Adipose tissue (tissue), 3 donors: ENCODE measurements around the gene CDC14A. TPM values are rescaled to one million over a fixed set of nuclear protein-coding genes. Genes with fewer than 3 reads are reported as not detected.
"Not testable (repeated sequence)": the region's sequence is repeated elsewhere in the genome, so short reads cannot be mapped to it uniquely, and the experiment has no call there.

Experiments
- H3K27ac ChIP-seq: one replicate; pipeline ENCODE4 v1.5.1; 2013; ENCODE audit warnings: low read depth, low read length
- WGBS, 3 donors: extraction: QIAGEN DNeasy Blood & Tissue Kit; methylation state at CpG; one replicate each; pipeline ENCODE4 v1.1.7; 2013; 5-methylcytosine and 5-hydroxymethylcytosine counted together
- polyA plus RNA-seq, 3 donors: library from polyadenylated mRNA; stranded (reverse); fragments of 200-250 nt; gene quantifications; one replicate each; pipeline ENCODE4 v1.2.3, GENCODE V29; 2013
- donor health status: healthy with polysubstance abuse.
- donor health status: Bipolar disorder and iron deficiency.
- donor health status: healthy.

Gene CDC14A
- polyA plus RNA-seq, 3 donors: 1.4 to 3.0 (median 2.3) TPM

DNA sequence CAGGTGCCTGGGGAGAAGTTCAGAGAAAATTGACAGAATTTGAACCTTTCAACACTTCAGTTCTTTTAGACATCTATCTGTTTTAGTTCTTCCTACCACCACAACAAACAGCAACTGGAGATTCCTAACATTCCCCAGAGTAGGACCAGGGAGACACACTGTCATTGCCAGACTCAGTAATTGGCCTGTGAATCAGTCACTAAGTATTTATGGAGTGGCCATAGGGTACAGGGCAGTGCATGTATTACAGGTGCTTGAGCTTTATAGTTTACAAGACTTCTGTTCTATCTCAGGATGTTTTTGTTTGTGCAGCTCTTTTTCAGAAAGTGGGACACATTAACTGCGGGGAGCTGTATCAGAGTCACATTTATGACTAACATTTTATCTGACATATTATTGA is 1.7 kb downstream of the CDC14A start:
- WGBS, 3 donors: 35 to 81% (median 55%) methylated on average over 1 of the region's 1 CpG
- no peak overlapping the region for H3K27ac ChIP-seq

DNA sequence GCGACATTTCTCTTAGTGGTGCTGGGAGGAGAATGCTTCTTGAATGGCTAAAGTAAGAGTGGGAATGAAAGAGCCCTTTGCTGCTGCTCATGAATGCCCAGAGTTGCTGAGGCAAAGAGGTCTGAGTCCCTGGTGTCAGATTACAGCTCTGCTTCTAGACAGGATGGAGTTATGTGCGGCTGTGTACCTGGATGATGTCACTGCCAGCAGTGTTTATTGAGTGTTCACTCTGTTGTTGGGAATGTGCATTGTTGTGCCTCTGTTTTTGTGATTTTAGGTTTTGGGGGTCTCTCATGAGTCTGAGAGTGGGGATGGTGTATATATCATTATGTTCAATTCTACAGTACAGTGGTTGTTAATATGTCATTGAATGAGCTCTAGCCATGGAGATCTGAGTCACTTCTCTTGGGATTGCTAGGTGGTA is 2.7 kb downstream of the CDC14A start:
- no peak overlapping the region for H3K27ac ChIP-seq
- WGBS, 3 donors: 27 to 70% (median 64%) methylated on average over 2 of the region's 2 CpGs

DNA sequence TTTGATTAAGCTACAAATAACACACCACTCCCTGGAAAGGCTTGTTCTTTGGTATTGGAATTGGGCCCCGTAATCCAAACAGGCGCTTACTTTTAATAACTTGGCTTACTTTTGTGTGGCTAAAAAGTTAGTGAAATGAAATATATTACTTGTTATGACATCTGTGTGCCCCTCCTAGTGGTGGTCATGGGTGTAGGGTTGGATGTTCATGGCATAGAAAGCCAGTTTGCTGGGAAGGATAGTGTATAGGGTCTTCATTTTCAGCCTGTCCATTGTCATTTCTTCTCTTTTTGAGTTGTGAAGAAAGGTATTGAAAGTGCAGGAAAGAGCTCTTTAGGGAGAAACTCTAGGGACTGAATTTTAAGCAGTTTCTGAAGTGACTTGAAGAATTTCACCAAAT is 5.9 kb downstream of the CDC14A start:
- 55 to 70% (median 70%) methylated on average over 2 of the region's 2 CpGs for WGBS, 3 donors
- no peak overlapping the region for H3K27ac ChIP-seq

DNA sequence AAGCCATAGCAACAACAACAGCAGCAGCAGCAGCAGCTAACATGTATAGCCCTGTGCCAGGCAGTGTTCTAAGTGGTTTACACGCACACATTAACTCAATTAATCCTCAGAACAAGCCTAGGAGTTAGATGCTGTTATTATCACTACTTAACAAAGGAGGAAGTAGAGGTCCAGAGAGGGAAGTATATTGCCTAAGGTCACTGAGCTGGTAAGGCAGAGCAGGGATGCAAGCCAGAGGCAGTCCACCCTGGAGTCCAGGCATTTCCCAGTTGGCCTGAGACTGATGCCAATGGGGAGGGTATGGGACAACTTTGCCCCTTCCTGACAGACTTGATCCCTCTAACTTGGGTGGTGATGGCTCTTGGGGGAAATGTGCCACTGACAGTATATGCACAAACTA is 6.8 kb downstream of the CDC14A start:
- H3K27ac ChIP-seq: no peak overlapping the region
- 42 to 81% (median 44%) methylated on average over 1 of the region's 1 CpG for WGBS, 3 donors

DNA sequence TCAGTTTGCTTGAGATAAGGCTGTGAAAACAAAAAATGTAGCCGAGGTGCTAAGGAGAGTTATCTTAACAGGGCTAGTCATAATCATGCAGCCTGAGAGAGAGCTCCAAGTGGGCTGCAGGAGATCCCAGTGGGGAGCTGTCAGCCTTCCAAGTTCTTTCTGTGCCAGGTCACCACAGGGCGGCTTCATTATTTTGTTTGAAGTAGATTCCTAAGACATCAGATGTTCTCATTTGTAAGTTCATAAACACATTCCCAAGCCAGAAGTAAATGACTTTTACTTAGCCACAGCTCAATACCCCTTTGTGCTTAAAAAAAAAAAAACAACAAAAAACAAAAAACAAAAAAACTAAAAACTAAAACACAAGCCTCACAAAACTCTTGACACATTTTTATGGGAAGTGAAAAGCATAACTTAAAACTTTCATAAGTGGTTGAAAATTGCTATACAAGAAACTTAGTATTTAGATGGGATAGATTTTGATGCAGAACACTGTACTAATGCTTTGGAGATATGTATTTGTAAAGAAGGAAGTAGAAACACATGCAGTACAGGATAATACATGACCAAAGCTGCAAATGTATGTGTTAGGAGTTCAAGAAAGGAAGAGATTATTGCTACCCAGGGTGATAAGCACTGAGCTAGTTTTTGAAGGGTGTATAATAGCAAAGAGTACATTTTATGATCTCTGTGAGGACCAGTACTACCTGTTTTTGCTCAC is 8.6 kb downstream of the CDC14A start:
- 10 to 40% (median 29%) methylated on average over 2 of the region's 2 CpGs for WGBS, 3 donors
- no peak overlapping the region for H3K27ac ChIP-seq

DNA sequence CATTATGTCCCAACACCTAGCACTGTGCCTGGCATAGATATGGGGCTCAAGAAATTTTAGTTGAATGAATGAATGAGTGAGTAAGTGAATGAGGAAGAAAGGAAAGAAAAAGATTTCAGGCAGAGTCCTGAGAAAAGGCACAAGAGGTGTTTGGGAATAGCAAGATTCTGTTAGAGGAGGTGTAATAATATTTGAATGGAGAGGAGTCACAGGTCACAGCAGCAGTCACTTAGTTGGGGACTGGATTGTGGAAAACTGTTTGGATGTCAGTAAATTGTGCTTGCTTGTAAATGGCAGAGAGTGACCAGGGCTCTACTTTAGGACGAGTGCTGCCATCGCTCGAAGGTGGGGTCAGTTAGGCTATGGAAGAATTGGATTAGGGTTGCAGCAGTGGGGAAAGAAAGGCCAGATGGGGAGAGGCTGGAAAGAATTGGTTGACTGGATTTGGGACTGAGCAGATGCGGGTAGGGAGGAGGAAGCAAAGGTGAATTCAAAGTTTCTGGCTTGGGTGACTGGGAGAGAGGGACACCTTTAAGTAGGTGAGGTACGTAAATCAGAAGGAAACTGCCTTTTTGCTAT is 9.3 kb downstream of the CDC14A start:
- no peak overlapping the region for H3K27ac ChIP-seq
- 91 to 97% (median 93%) methylated on average over 5 of the region's 5 CpGs for WGBS, 3 donors

DNA sequence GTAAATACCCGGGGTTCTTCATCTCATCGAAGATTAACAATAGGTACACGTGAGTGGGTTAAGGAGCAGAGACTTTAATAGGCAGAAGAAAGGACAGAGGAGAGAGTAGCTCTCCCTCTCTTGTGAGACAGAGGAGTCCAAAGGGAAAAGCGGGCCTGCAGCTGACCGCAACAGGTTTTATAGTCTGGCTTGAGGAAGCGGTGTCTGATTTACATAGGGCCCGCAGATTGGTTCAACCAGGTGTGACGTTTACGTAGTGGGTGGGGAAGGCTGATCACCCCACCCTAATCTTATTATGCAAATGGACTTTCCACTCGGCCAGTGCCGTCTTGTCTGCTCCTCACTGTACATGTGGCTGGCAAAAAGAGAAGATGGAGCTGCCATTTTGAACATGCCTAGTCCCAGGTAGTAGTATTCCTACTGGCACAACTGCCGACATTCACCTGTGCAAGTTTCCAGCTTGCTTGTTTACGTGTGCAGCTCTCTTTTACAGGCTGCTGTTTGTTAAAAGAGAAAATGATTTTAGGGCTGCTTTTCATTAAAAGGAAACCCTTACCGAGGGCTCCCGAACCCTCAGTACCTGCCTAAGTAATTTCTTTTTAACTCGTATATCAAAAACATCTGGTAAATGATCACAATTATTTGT is 10.6 kb downstream of the CDC14A start:
- 94 to 96% (median 95%) methylated on average over 16 of the region's 16 CpGs for WGBS, 3 donors

DNA sequence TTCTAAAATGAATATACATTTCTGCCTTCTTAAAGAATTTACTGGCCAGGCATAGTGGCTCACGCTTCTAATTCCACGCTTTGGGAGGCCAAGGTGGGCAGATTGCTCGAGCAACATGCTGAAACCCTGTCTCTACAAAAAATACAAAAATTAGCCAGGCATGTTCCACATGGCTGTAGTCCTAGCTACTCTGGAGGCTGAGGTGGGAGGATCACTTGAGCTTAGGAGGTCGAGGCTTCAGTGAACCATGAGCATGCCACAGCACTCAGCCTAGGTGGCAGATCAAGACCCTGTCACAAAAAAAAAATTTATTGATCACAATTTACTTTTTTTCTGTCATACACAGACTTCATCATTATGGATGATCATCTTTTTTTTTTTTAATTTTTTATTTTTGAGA is 11.5 kb downstream of the CDC14A start:
- H3K27ac ChIP-seq: no peak overlapping the region
- WGBS, 3 donors: 84 to 100% (median 90%) methylated on average over 4 of the region's 4 CpGs

More for the DNA sequence above, 10.6 kb downstream of the CDC14A start:
- H3K27ac ChIP-seq: no peak overlapping the region

DNA sequence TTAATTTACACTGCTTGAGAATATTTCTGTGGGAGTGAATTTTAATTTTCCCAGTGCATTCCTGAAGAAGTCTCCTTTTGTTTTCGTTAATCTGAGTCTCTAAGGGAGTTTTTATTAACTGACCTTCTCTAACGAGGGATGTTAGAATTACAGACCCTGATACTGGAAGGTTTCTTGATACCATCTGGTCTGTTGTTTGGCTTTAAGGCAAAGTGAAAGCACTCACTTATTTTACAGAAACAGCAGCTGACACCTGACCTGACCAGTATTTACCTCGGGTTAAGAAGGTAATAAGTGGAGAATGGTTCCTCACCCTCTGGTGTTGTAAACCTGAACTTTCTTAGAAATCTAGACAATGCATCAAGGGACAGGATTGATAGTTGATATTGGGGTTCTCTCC is 12.4 kb downstream of the CDC14A start:
- H3K27ac ChIP-seq: no peak overlapping the region
- WGBS, 3 donors: 52 to 58% (median 56%) methylated on average over 3 of the region's 3 CpGs

DNA sequence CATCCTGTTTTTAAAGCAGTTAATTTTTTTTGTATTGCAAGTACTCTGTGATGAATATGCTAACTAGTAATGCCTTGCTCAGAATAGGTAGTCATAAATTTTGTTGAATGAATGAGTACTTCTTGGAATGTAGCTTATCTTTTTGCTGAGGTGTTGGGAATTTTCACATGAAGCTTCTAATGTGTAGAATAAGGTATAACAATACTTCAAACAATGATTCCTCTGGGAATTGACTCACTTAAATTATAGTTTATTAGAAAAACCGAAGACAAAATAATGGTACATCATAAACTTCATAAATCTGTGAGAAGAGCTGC is 13.9 kb downstream of the CDC14A start:
- WGBS, 3 donors: 91 to 94% (median 91%) methylated on average over 1 of the region's 1 CpG
- H3K27ac ChIP-seq: no peak overlapping the region

DNA sequence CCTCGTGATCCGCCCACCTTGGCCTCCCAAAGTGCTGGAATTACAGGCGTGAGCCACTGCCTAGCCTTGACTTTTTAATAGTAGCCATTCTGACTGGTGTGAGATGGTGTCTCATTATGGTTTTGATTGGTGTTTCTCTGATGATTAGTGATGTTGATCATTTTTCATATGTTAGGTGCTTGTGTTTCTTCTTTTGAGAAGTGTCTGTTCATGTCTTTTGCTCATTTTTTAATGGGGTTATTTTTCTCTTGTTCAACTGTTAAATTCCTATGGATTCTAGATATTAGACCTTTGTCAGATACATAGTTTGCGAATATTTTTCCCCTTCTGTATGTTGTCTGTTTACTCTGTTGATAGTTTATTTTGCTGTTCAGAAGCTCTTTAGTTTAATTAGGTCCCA is 17.0 kb downstream of the CDC14A start:
- not testable (repeated sequence) for H3K27ac ChIP-seq
- WGBS, 3 donors: 96 to 100% (median 96%) methylated on average over 4 of the region's 4 CpGs

DNA sequence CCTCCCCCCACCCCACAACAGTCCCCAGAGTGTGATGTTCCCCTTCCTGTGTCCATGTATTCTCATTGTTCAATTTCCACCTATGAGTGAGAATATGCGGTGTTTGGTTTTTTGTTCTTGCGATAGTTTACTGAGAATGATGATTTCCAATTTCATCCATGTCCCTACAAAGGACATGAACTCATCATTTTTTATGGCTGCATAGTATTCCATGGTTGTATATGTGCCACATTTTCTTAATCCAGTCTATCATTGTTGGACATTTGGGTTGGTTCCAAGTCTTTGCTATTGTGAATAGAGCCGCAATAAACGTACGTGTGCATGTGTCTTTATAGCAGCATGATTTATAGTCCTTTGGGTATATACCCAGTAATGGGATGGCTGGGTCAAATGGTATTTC is 21.6 kb downstream of the CDC14A start:
- 73 to 78% (median 76%) methylated on average over 3 of the region's 5 CpGs for WGBS, 3 donors
- not testable (repeated sequence) for H3K27ac ChIP-seq

DNA sequence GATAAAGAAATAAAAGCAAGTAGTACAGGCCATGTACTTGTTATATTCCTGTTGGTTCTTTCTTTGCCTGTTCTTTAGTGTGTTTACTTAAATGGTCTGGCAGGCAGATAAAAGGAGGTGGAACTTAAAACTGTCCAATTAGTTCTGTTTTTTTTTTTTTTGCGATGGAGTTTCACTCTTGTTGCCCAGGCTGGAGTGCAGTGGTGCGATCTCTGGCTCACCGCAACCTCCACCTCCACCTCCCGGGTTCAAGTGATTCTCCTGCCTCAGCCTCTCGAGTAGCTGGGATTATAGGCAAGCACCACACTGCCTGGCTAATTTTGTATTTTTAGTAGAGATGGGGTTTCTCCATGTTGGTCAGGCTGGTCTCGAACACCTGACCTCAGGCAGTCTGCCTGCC is 24.6 kb downstream of the CDC14A start:
- 87 to 93% (median 93%) methylated on average over 6 of the region's 6 CpGs for WGBS, 3 donors
- not testable (repeated sequence) for H3K27ac ChIP-seq

DNA sequence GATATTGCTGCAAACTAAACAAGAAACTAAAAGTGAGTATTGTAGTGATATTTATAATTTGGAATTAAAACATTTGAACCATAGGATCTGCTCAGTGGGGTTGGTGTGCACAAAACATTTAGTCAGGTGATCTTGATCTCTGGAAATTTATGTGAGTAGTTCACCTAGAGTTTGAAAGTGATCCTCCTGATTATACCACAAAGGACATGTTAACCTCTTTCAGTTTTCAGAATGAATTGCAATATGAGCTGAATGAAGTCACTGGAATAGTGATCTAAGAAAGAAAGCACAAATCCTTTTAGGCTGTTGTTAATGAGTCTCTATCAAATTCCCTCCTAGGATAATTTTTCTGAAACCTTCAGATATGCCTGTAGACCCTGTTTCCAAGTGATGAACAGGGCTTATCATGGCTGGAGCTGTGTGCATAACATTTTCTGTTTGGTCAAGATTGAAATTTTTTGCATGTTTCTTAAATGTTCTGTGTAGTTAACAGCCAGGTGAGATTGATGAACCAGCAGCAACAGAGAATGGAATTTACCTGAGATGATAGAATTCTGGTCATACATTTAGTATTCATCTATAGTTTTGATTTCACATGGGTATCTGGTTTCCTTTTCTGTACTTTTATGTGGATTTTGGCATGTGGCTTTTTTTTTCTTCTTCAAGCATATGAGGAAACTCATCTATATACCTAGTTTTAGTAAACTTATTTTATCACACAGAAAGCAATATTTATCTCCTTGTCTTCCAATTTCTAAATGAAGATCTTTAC is 25.5 kb downstream of the CDC14A start:
- H3K27ac ChIP-seq: no peak overlapping the region

DNA sequence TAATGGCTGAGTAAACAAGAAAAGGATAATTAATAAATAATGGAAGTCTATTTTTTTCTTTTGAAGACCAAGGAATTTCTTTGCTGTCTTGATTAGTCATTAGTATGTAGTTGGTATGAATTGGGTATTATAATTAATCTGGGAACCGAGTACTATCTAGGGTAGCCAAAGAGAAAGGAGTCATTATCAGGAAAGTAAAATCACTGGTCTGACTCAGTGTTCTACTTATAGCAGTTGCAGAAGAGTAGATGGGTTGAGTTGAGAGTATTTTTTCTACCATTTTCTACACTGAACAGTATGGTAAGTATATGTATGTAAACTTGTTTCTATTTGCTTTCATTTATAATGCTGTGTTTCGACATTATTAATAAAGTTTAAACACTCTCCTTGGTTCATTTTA is 26.6 kb downstream of the CDC14A start:
- 82 to 91% (median 89%) methylated on average over 2 of the region's 2 CpGs for WGBS, 3 donors
- H3K27ac ChIP-seq: no peak overlapping the region

DNA sequence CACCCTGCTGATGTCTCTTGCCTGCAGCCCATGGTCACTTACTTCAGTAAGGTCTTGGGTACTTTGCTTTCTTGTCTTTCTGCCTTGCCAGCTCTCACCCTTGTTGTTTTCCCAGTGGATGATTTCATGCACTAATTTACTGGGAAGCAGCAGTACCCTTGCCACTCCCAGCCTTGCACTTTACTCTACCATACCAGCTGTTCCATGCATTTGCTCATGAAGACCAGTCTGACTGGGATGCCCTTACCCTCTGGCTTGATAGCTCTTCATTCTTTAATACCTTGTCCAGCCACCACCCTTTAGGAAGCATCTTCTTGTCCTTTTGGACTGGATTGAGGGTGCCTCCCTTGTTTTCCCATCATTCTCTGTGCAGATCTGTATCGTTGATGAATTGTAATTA is 28.3 kb downstream of the CDC14A start:
- H3K27ac ChIP-seq: no peak overlapping the region
- 55 to 88% (median 75%) methylated on average over 1 of the region's 1 CpG for WGBS, 3 donors

DNA sequence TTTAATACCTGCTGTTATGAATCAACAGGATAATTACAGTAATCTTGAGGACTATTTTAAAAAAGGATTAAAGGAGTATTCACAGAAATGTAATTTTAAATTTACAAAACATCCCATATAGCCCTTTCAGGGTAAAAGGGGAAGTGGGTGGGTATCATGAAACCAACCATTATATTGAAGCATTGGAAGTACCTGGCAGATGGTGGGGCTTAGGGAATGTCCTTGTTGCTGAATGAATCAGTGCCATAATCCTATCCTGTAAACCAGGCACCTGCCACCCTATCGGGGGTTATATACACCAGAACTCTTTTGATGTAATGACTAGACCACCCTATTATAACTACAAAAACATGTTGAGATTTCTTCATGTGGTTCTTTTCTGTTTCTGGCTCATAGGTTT is 30.4 kb downstream of the CDC14A start:
- WGBS, 3 donors: 38 to 97% (median 95%) methylated on average over 1 of the region's 1 CpG
- H3K27ac ChIP-seq: no peak overlapping the region

DNA sequence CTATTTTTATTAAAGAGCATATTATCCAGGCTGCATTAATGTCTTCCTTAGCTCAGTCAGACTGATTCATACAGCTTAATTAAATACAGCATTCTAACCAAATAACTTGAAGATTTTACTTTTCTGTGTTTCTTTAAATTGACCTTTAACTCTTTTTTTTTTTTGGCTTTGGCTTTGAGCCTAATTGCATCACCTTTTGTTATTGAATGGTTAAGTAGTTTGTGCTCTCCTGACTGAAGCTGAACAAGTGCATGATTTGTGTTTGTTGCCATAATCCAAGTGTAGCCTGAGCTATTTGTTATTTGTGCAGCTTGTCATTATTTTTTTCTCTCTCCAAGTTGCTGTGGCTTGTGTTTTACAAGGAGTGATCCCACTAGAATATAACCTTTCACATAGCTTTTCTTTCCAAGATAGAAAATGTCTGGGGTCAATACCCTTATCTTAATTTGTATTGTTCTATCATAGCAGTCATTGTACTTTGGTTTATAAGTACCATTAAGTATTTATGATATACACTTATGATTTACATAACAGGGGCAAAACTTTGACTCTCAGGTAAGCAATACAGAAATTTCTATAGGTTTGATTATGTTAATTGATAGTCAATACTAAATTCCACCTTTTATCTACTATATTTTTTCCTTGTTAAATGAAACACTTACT is 31.6 kb downstream of the CDC14A start:
- H3K27ac ChIP-seq: no peak overlapping the region

DNA sequence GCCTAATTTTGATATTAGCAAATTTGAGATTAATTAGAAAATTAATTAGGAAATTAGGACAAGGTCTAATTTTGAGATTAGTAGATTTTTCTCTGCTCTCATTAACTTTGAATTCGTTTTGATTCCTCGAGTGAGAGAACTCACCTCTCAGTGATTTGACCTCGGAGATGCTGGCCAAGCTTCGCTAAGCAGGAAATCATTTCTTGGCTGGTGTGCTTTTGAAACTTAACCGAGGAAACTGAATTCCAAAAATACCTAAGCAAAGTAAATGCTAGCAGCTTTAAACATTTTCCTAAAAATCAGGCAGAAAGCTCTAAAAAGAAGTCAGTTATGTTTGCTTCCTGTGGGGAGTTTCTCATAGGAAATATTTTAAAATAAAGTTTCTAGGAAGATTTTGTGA is 34.9 kb downstream of the CDC14A start:
- WGBS, 3 donors: 6 to 53% (median 7%) methylated on average over 5 of the region's 5 CpGs
- no peak overlapping the region for H3K27ac ChIP-seq
